Ovary (tissue), 3 donors: ENCODE measurements around the gene OOSP4A.

ENCODE experiments used
- CTCF ChIP-seq, 3 donors: fragments of 450-650 bp in 2 of 3; fragments of 200-600 bp in 1 of 3; IDR thresholded peaks; one replicate each; pipeline versions ENCODE4 v1.5.1 to v1.8.0; 2016 to 2022; ENCODE audit warnings: antibody characterized with exemption in 3 of 3, mild to moderate bottlenecking in 1 of 3
- POLR2A ChIP-seq: fragments of 450-650 bp; IDR thresholded peaks from one replicate; pipeline ENCODE4 v1.6.1; 2017; ENCODE audit warnings: antibody characterized with exemption, mild to moderate bottlenecking, moderate library complexity
- donor health status: DM: no; HTN: no; CAD: no.

GRCh38 chr11:59984368-59984767, 20.5 kb downstream of the OOSP4A start:
- TF ChIP-seq POLR2A (no peak), CTCF (IDR thresholded peaks at IDR 0.05) (no peak)
